NK-92 treated with Interleukin-12 subunit alpha and Interleukin-12 subunit beta, amount 100 ng/mL, for 24 hours (cell line): Measurements from ENCODE around the gene ENOPH1.
"Not testable (repeated sequence)": the region's sequence is repeated elsewhere in the genome, so short reads cannot be mapped to it uniquely, and the experiment has no call there.

Experiments
- DNase-seq: peaks from one replicate; lab custom pipeline; 2025; lab: John Stamatoyannopoulos, UW

The ENOPH1 gene

DNA sequence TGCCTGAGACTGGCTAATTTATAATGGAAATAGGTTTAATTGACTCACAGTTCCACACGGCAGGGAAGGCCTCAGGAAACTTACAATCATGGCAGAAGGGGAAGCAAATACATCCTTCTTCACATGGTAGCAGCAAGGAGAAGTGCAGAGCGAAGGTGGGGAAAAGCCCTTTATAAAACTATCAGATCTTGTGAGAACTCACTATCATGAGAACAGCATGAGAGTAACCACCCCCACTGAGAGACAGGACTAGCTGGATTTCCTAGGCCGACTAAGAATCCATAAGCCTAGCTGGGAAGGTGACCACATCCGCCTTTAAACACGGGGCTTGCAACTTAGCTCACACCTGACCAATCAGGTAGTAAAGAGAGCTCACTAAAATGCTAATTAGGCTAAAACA is 42.7 kb downstream of the ENOPH1 start:
- DNase-seq = not testable (repeated sequence)

DNA sequence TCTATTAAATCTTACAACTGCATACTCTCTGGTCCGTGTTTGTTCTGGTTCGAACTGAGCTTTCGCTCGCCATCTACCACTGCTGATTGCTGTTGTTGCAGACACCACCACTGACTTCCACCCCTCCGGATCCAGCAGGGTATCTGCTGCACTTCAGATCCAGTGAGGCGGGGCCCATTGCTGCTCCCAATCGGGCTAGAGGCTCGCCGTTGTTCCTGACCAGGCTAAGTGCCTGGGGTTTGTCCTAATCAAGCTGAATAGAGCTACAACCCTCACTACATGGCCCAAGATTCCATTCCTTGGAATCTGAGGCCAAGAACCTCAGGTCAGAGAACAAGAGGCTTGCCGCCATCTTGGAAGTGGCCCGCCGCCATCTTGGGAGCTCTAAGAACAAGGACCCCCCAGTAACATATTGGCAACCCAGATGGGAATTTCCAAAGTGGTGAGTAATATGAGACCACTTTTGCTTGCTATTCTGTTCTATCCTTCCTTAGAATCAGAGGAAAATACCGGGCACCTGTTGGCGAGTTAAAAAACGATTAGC is 43.3 kb downstream of the ENOPH1 start:
- no peak for DNase-seq

DNA sequence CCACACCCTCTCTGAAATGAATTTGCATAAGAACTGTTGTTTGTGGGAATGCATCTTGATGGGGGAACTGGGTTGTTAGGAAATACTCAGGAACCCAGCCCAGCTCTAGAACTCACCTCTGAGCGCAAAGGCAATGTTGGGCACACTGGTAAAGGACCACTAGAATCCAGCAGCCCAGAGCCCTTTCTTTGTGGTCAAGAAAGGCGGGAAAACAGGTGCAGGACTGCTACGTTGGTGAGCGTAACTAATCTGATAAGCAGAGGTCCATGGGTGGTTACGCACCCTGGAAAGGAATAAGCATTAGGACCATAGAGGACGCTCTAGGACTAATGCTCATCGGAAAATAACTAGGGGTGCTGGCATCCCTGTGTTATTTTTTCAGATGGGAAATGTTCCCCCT is 45.5 kb downstream of the ENOPH1 start:
- DNase-seq = not testable (repeated sequence)

DNA sequence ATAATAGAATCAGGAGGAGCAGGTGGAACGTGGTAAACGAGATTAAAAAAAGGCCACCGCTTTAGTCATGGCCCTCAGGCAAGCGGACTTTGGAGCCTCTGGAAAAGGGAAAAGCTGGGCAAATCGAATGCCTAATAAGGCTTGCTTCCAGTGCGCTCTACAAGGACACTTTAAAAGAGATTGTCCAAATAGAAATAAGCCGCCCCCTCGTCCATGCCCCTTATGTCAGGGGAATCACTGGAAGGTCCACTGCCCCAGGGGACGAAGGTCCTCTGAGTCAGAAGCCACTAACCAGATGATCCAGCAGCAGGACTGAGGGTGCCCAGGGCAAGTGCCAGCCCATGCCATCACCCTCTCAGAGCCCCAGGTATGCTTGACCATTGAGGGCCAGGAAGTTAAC is 47.1 kb downstream of the ENOPH1 start:
- not testable (repeated sequence) for DNase-seq

DNA sequence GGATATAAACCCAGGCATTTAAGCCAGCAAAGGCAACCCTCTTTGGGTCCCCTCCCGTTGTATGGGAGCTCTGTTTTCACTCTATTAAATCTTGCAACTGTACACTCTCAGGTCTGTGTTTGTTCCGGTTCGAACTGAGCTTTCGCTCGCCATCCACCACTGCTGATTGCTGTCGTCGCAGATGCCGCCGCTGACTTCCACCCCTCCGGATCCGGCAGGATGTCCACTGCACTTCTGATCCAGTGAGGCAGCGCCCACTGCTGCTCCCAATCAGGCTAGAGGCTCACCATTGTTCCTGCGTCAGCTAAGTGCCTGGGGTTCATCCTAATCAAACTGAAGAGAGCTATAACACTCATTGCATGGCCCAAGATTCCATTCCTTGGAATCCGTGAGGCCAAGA is 49.2 kb downstream of the ENOPH1 start:
- DNase-seq = no peak

DNA sequence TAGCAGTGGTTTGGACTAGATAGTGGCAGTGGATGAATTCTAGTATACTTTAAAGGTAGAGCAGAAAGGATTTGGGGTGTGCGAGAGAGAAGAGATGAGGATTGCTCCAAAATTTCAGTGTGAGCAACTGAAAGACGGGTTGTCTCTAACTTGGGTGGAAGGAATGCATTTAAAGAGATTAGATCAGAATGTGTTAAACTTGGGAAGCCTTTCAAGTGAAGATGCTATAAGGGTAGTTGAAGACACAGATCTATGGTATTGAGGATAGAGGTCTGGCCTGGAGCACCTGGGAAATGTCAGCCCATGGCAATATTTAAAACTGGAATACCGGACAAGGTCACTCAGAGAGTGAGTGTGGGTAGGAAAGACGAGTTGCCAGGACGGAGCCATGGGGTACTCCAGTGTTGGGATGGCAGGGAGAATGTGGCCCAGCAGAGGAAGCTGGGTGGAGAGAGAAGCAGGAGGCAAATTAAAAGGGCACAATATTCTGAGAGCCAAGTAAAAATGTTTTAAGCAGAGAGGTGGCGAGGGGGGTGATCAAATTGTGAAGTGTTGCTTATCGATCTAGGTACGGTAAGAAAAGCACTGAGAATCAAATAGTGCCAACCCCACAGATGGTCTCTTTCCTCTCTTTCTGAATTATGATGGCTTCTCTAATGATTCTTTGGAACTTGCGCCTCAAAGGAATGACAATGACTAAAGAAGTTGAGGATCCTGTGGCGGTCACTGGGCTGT is 50.5 kb downstream of the ENOPH1 start:
- no peak for DNase-seq

DNA sequence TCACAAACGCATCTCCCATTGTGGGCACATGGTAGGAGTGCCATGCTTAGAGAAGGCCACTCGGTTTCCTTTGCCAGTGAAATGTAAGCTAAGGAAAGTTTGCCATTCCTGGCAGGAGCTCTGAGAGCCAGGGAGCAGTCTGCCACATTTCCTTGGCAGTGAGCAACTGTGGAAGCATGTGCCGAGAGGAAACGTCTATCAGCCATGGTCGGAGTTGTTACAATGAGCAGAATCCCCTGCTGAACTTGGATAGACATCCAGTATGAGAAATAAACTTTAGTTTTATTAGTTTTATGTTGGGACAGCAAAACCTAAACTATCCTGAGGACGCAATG is 51.1 kb downstream of the ENOPH1 start:
- DNase-seq = no peak

DNA sequence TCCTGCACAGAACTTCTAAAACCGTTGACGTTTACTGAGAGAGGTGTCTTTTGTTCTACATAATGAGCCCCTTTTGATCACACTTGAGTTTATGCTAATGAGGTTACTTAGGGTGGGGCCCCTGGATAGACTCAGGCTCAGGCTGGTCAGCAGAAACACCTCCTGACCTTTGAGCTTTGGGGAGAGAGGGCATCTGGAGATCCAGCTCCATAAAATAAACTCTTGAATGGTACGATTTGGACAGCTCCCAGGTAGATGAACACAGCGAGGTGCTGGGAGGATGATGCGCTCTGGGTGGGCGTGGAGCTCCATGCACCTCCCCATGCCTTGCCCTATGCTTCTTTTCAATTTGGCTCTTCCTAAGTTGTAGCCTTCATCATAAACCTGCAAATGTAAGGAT is 52.0 kb downstream of the ENOPH1 start:
- DNase-seq = no peak

DNA sequence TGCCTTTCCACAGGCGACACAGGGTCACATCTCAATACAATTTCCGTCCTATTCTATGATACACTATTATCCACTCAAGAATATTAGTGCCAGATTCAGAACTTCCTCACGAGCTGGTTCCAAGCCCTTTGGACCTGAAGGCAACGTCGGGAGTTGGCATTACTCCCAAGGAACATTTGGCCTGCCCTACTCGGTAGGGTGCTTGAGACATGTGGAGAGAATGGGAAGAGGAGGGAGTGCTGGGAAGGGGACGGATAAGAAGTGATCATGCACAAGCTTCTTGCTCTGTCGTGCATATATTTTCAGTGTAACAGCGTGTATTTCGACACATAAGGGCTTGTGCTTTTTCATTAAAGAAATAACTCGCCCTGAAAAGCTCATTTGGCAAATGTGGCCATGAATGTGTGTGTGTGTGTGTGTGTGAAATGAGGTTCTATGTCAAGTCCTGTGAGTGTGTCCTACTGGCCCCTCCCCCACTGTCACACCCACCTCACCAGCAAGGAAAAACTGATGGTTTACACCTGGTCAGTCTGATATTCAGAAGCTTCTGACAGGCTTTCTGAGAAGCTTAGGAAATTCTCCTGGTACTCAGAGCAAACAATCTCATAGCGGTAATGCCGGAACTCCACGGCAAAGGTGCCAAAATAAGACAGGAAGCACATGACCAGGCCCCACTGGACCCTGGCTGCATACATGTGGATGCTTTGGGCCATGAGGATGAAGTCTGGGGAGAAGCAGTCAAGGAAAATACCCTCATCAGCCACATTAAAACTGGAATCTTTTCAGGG is 54.8 kb downstream of the ENOPH1 start:
- DNase-seq = no peak

DNA sequence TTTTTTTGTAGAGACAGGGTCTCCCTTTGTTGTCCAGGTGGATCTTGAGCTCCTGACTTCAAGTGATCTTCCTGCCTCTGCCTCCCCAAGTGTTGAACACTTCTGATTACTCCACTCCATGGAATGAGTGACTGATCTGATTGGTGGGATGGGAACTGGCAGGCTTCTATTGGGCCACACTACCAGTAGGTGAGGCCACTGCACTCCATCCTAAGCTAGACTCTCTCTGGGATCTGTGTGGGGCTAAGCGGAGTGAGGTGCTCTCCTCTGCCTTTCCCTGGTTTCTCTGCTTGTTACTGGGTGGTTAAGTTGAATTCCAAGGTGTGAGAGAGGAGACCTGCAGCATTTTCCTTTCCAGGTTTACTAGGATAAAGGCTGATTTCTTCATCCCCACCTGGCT is 58.7 kb downstream of the ENOPH1 start:
- no peak for DNase-seq

DNA sequence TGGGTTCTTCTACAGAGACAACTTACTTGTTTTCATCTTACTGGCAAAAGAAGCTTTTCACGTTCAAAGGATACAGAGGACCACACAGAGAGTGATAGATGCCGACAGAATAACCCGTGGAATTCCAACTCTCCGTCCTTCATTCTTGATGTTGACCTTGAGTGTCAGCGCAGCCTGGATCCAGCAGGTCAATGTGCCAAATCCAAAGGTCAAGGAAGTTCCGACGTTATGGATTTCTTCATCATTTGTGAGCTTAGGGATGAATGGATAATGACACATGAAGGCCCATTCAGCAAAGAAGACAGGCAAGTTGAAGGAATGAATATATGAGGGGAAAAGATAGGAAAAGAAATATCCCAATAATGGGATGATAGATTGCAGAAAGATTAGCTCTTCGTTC is 59.6 kb downstream of the ENOPH1 start:
- DNase-seq = no peak

DNA sequence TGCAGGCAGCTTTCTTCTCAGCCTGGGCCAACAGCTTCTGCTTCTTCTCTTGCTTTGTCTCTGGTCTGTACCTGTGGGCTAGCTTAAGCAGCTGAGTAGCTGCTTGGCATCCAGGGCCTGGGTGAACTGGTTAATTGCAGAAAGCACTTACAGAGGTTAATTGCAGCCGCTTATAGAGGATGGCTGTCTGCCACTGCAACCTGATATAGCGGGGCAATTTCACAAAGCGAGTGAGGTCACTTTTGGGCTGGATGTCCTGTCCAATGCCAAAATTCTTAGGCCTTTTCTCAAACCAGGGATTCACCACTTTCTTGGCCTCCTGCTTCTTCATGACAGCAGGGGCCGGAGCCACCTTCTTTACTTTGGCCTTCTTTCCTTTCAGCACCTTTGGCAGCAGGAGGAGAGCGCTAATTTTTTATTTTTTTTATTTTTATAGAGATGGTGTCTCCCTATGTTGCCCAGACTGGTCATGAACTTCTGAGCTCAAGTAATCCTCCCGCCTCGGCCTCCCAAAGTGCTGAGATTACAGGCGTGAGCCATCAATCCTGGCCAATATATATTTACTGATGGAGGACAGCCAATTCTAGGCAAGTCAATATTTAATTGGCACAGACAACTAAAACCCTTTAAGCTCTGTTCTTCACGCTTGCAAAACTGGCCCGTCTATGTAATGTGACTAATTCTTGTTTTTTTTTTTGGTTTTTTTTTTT is 61.0 kb downstream of the ENOPH1 start:
- no peak for DNase-seq

DNA sequence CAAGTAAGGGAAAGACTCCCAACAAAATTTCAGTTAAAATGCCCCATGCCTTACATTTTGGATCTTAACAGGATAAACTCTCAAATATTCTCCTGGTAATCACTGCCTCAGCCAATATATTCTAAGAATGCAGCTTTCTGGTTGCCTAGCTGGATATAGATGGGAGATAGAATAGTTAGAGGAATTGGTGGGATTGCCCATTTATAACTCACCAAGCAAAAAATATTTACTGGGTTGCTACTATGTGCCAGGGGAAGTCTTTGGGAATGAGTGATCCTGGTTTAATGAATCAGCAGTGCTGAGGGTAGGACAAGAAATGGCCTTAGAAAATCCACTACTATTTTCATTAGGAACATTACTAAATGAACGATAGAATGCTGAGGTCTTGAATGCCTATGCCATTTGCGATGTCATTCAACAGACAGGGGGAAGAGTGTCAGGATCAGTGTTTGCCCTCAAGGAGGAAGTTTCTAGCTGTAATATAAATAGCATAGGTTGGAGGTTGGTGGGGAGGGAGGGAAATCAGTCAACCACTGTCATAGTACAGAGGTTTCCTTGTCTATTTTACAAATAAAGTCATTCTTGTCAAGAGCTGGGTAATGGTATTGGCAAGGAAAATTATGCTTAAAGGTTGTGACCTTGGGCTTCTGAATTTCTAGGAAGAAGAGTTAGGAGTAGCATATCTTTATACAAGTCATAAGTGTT is 63.5 kb downstream of the ENOPH1 start:
- DNase-seq = no peak

DNA sequence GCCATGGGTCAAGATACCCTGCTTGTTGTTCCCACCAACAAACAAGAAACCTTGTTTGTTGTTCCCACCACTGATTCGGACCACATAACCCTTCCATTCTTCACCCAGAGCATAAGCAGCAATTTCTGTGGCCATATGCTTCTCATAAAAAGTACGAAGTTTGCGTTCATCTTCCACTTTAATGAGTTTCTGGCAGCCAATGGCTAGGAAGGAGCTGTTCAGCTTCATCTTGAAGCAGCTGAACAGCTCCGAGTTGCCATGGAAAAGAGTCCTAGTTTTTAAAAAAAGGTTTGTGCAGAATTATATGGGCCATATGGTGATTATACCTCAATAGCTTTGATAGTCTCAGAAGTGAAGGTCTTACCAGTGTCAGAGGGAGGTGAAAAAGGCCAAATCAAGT is 65.3 kb downstream of the ENOPH1 start:
- no peak for DNase-seq

DNA sequence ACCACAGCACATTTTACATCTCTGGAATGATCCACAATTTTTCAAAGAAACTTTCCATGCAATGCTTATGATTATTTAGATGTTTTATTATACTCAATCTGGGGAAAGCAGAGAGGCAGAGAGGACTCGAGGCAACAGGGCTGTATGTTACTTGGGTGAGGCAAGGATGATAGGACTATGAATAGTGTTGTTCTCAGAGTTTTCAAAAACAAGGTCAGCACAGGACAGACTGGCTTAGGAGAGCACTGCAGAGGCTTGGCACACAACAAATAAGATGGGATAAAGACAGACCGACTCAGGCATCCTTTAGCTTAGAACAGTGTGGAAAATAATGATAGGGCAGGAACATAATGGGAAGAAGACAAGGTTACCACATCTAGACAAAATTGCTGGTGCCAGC is 66.0 kb downstream of the ENOPH1 start:
- DNase-seq = no peak

DNA sequence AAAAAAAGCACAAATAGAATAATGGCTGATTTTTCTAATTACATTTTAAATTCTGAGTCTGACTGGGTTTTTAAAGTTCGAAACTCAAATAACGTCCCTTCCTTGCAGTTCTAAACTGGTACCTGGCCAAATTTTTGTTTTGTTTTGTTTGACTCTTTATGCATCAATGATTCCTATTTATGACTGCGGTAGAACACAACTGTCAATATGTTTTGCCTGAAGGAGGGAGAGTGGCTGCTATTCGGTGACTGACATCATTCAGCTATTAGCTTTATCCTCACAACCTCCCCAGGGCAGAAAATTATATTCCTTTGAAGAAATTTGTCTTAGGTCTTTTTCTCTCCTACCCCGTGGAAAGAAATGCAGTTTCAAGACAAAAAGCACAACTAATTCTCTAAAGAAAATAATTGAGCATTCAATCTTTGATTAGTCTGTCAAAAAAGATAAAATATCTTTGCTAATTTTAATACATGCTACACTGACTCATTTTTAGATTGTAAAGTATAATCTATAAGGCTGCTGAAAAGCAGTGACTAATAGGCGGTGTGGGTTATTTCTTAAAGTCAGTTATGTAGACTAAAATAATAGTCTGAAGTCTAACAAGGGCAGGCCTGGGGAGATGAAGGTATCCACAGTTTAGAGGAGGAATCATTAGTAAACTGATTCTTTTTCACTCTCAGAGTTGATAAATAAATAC is 69.5 kb downstream of the ENOPH1 start:
- no peak for DNase-seq

DNA sequence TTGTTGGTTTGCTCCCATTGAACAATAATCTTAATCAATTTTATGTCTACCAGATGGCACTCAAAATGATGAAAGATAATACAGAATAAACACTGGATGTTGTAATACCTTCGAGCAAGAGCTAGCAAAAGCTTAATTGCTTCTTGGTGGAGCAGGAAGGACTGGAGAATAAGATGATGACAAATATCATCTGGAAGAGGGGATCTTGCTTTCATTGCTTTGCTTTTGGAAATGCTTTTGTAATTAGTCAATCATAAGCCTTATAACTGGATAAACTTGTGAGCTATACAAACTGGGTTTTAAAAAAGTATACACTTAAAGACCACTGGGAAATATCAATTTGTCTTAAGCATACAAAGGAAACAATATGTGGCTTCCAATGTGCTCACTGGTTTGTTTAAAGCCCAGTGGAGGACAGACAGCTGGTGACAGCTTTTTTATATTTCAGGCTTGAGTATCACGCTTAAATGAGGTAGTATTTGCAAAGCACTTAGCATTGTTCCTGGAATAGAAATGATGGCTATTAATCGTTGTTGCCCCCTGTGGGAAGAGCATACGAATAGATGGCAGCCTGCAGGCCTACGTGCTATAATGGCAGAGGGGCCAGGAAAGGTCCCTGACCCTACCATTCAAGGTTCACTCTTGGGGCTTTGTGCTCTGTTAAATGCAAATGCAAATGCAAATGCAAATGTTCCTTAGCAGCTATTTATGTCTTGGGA is 70.2 kb downstream of the ENOPH1 start:
- DNase-seq = no peak

DNA sequence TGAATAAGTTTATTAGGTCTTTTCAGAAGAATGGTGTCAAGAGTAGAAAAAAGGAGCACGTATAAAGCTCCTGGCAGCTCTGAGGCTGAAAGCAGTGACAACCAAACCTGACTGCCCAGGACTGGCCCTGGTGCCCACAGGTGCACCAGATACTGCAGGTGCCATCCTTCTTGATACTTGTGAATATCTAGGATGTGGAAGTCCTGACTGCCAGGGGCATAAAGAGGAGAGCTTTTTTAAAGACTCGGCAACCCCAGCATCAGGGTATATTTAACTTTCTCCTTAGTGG is 70.7 kb downstream of the ENOPH1 start:
- no peak for DNase-seq

DNA sequence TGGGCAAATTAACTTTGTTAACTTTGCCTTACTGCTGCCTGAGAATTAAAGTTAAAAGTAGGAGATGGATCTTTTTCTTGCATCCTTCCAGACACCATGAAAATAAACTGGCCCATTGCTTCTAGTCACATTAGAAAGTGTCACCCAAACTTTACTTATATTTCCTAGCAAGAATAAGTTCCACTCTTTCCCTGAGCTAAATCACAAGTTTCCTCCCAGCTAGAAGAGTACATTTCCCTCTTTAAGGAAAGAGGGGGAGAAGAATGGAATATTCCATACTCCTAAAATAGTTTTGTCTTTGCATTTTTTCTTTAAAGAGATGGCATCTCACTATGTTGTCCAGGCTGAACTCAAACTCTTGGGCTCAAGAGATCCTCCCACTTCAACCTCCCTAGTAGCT is 77.6 kb downstream of the ENOPH1 start:
- no peak for DNase-seq

DNA sequence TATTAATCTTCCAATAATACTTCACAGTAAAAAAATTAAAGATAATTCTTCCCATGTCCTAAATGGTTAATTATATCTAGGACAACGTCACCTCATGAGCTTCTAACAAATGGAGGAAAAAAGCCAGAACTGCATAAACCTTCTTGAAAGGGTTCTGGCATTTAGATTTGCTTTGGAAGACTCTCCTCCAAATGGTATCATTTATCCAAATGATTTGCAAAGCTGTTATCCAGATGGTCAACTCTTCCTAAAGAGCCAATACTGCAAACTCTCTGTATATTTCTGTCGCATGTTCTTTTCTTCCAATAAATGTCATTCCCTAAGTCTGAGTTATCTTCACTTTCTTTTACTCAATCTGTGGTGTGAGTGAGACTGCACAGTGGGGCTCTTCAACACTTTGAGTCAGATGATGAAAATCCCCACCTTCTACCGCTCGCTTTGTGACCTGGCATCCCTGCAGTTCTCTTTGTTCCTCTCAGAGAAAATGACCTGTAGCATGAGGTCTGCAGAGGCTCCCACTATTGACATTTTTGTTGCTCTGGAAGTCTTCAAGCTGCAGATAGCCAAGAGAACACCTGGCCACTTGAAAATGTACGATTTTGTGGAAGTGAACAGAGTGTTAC is 78.5 kb downstream of the ENOPH1 start:
- no peak for DNase-seq

DNA sequence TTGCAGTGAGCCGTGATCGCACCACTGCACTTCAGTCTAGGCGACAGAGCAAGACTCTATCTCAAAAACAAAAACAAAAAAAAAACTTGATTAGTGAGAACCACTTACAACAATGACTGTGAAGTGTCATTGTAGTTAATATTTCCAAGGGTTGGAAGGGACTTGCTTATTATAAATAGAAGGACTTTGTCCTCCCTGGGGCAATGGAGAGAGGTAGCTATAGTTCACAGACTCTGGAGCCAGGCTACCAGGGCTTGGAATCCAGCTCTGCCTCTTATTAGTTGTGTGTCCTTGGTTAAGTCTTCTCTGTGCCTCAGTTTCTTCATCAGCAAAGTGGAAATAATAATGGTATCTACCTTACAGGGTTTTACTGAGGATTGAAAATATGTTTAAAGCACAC is 79.8 kb downstream of the ENOPH1 start:
- DNase-seq = no peak
